HEK293 (cell line): Measurements from ENCODE around the gene AFF4.

Experiments
- AEBP2 ChIP-seq: fragments of 450-650 bp; formaldehyde crosslinking; IDR thresholded peaks from 2 replicates; pipeline ENCODE4 v1.5.1; 2016; ENCODE audit warnings: missing biosample characterization, missing genetic modification characterization, borderline replicate concordance
- FEZF1 ChIP-seq: fragments of 450-650 bp; formaldehyde crosslinking; IDR thresholded peaks from 2 replicates; pipeline ENCODE4 v1.5.1; 2016; ENCODE audit warnings: missing biosample characterization, missing genetic modification characterization
- GLI2 ChIP-seq: fragments of 450-650 bp; formaldehyde crosslinking; IDR thresholded peaks from 2 replicates; pipeline ENCODE4; 2017; ENCODE audit warnings: missing biosample characterization, missing genetic modification characterization, low read depth, borderline replicate concordance
- GLIS1 ChIP-seq: fragments of 450-650 bp; formaldehyde crosslinking; IDR thresholded peaks from 2 replicates; pipeline ENCODE4 v1.5.1; 2016; ENCODE audit warnings: missing biosample characterization, missing genetic modification characterization
- KLF16 ChIP-seq: fragments of 450-650 bp; formaldehyde crosslinking; IDR thresholded peaks from 2 replicates; pipeline ENCODE4 v1.5.1; 2017; ENCODE audit warnings: missing biosample characterization, missing genetic modification characterization
- KLF8 ChIP-seq: fragments of 450-650 bp; formaldehyde crosslinking; IDR thresholded peaks from 2 replicates; pipeline ENCODE4 v1.5.1; 2016; ENCODE audit warnings: missing biosample characterization, missing genetic modification characterization
- PATZ1 ChIP-seq: fragments of 450-650 bp; formaldehyde crosslinking; IDR thresholded peaks from 2 replicates; pipeline ENCODE4 v1.5.1; 2016; ENCODE audit warnings: missing biosample characterization, missing genetic modification characterization
- REPIN1 ChIP-seq: fragments of 450-650 bp; formaldehyde crosslinking; IDR thresholded peaks from 2 replicates; pipeline ENCODE4 v1.5.1; 2017; ENCODE audit warnings: missing biosample characterization, missing genetic modification characterization, low read depth
- SALL2 ChIP-seq: fragments of 450-650 bp; formaldehyde crosslinking; IDR thresholded peaks from 2 replicates; pipeline ENCODE4 v1.5.0; 2017; ENCODE audit warnings: missing biosample characterization, mild to moderate bottlenecking, missing genetic modification characterization, borderline replicate concordance
- ZBTB6 ChIP-seq: fragments of 450-650 bp; formaldehyde crosslinking; IDR thresholded peaks from 2 replicates; pipeline ENCODE4 v1.5.1; 2017; ENCODE audit warnings: missing biosample characterization, missing genetic modification characterization
- ZFHX2 ChIP-seq: fragments of 450-650 bp; formaldehyde crosslinking; conservative IDR thresholded peaks from 2 replicates; pipeline ENCODE4 v1.5.1; 2016; ENCODE audit warnings: missing biosample characterization, missing genetic modification characterization
- ZFP41 ChIP-seq: fragments of 450-650 bp; formaldehyde crosslinking; IDR thresholded peaks from 2 replicates; pipeline ENCODE4 v1.5.1; 2016; ENCODE audit warnings: missing biosample characterization, missing genetic modification characterization, borderline replicate concordance
- ZFP69B ChIP-seq: fragments of 450-650 bp; formaldehyde crosslinking; IDR thresholded peaks from 2 replicates; pipeline ENCODE4 v1.5.1; 2016; ENCODE audit warnings: missing biosample characterization, missing genetic modification characterization
- ZNF10 ChIP-seq: fragments of 450-650 bp; formaldehyde crosslinking; IDR thresholded peaks from 2 replicates; pipeline ENCODE4 v1.5.1; 2017; ENCODE audit warnings: missing biosample characterization, missing genetic modification characterization
- ZNF112 ChIP-seq: fragments of 450-650 bp; formaldehyde crosslinking; IDR thresholded peaks from 2 replicates; pipeline ENCODE4 v1.5.0; 2017; ENCODE audit warnings: missing biosample characterization, missing genetic modification characterization
- ZNF133 ChIP-seq: fragments of 450-650 bp; formaldehyde crosslinking; IDR thresholded peaks from 2 replicates; pipeline ENCODE4 v1.5.1; 2016; ENCODE audit warnings: missing biosample characterization, missing genetic modification characterization
- ZNF184 ChIP-seq: fragments of 450-650 bp; IDR thresholded peaks from 2 replicates; pipeline ENCODE4 v1.5.1; 2018; ENCODE audit warnings: missing biosample characterization, mild to moderate bottlenecking, missing genetic modification characterization
- ZNF211 ChIP-seq: fragments of 450-650 bp; formaldehyde crosslinking; IDR thresholded peaks from 2 replicates; pipeline ENCODE4 v1.5.1; 2016; ENCODE audit warnings: low read depth, missing biosample characterization, missing genetic modification characterization
- ZNF26 ChIP-seq: fragments of 450-650 bp; formaldehyde crosslinking; IDR thresholded peaks from 2 replicates; pipeline ENCODE4 v1.5.1; 2016; ENCODE audit warnings: missing biosample characterization, missing genetic modification characterization
- ZNF324 ChIP-seq: fragments of 450-650 bp; formaldehyde crosslinking; IDR thresholded peaks from 2 replicates; pipeline ENCODE4 v1.5.1; 2016; ENCODE audit warnings: missing biosample characterization, missing genetic modification characterization
- ZNF404 ChIP-seq: fragments of 450-650 bp; formaldehyde crosslinking; IDR thresholded peaks from 2 replicates; pipeline ENCODE4 v1.5.1; 2017; ENCODE audit warnings: missing biosample characterization, missing genetic modification characterization
- ZNF529 ChIP-seq: fragments of 450-650 bp; formaldehyde crosslinking; IDR thresholded peaks from 2 replicates; pipeline ENCODE4 v1.5.1; 2017; ENCODE audit warnings: missing genetic modification characterization, missing biosample characterization; ENCODE audit not compliant: insufficient replicate concordance
- ZNF555 ChIP-seq: fragments of 450-650 bp; formaldehyde crosslinking; conservative IDR thresholded peaks from 2 replicates; pipeline ENCODE4 v1.5.1; 2017; ENCODE audit warnings: missing biosample characterization, mild to moderate bottlenecking, missing genetic modification characterization, inconsistent platforms
- ZNF624 ChIP-seq: fragments of 450-650 bp; formaldehyde crosslinking; IDR thresholded peaks from 2 replicates; pipeline ENCODE4 v1.5.1; 2017; ENCODE audit warnings: missing biosample characterization, missing genetic modification characterization
- ZNF704 ChIP-seq: fragments of 450-650 bp; formaldehyde crosslinking; IDR thresholded peaks from 2 replicates; pipeline ENCODE4 v1.5.1; 2016; ENCODE audit warnings: missing biosample characterization, missing genetic modification characterization
- ZNF768 ChIP-seq: fragments of 450-650 bp; formaldehyde crosslinking; IDR thresholded peaks from 2 replicates; pipeline ENCODE4 v1.5.1; 2018; ENCODE audit warnings: missing biosample characterization, mild to moderate bottlenecking, missing genetic modification characterization
- ZNF785 ChIP-seq: fragments of 450-650 bp; formaldehyde crosslinking; IDR thresholded peaks from 2 replicates; pipeline ENCODE4 v1.5.1; 2016; ENCODE audit warnings: missing biosample characterization, missing genetic modification characterization
- ZNF843 ChIP-seq: fragments of 450-650 bp; formaldehyde crosslinking; IDR thresholded peaks from 2 replicates; pipeline ENCODE4 v1.5.1; 2016; ENCODE audit warnings: missing biosample characterization, missing genetic modification characterization
- ZSCAN5A ChIP-seq: fragments of 450-650 bp; formaldehyde crosslinking; IDR thresholded peaks from 2 replicates; pipeline ENCODE4 v1.5.1; 2016; ENCODE audit warnings: missing biosample characterization, missing genetic modification characterization

Gene AFF4

GRCh38 chr5:132866342-132867045 lies 96.9 kb downstream of the AFF4 start, which contains the start of the genes GDF9 and UQCRQ (continued):
- TF ChIP-seq ZNF211 (tag by site-specific recombination): no peak
- no peak for TF ChIP-seq ZBTB6
- TF ChIP-seq ZSCAN5A (tag by site-specific recombination): peak; percentile 71; the same call in 1 of the 2 replicates
- no peak for TF ChIP-seq ZNF555 (tag by site-specific recombination)
- no peak for TF ChIP-seq ZNF324 (tag by site-specific recombination)
- peak; percentile 98 for TF ChIP-seq GLIS1
- no peak for TF ChIP-seq ZNF785 (tag by site-specific recombination)
- no peak for TF ChIP-seq ZNF404 (tag by site-specific recombination)
- peak; percentile 53; the same call in 1 of the 2 replicates for TF ChIP-seq KLF16 (tag by site-specific recombination)
- TF ChIP-seq ZNF843 (tag by site-specific recombination): peak; percentile 34; the same call in 1 of the 2 replicates
- TF ChIP-seq AEBP2 (tag by site-specific recombination): no peak
- 0 out of 2 replicates have a peak, but pooled peaks have one; percentile 9 for TF ChIP-seq ZNF133 (tag by site-specific recombination)
- TF ChIP-seq ZNF26 (tag by site-specific recombination): no peak
- TF ChIP-seq ZFHX2 (tag by site-specific recombination): peak; percentile 93
- no peak for TF ChIP-seq GLI2 (tag by site-specific recombination)
- no peak for TF ChIP-seq ZFP41
- peak; percentile 86 for TF ChIP-seq PATZ1 (tag by site-specific recombination)
- no peak for TF ChIP-seq ZNF529 (tag by site-specific recombination)
- no peak for TF ChIP-seq ZNF10 (tag by site-specific recombination)
- TF ChIP-seq ZNF184: no peak
- no peak for TF ChIP-seq ZNF112 (tag by site-specific recombination)
- TF ChIP-seq ZNF624: no peak
- no peak for TF ChIP-seq REPIN1 (tag by site-specific recombination)
- 0 out of 2 replicates have a peak, but pooled peaks have one; percentile 69 for TF ChIP-seq ZFP69B (tag by site-specific recombination)
- TF ChIP-seq ZNF768 (tag by site-specific recombination): no peak; the same call in 1 of the 2 replicates
- no peak for TF ChIP-seq FEZF1 (tag by site-specific recombination)
- no peak for TF ChIP-seq ZNF704 (tag by site-specific recombination)
- TF ChIP-seq KLF8 (tag by site-specific recombination): peak; percentile 78
- TF ChIP-seq SALL2 (tag by site-specific recombination): no peak
